Uterus (tissue), 4 donors: ENCODE measurements around the gene IQCK. TPM values are rescaled to one million over a fixed set of nuclear protein-coding genes. Genes with fewer than 3 reads are reported as not detected.

ENCODE experiments used
- DNase-seq, 2 donors: peaks; one replicate each; pipeline ENCODE4 v3.0.0-alpha.2; 2019 to 2020
- H3K27ac ChIP-seq, 2 donors: fragments of 200-600 bp; sonication (generic); 1 replicate in 1 of 2; 2 replicates in 1 of 2; pipeline ENCODE4 v1.5.1; 2016 to 2018
- H3K27me3 ChIP-seq, 2 donors: fragments of 200-600 bp; sonication (generic); one replicate each; pipeline ENCODE4 v1.5.1; 2018 to 2019; ENCODE audit warnings: control low read depth in 1 of 2
- H3K36me3 ChIP-seq, 2 donors: fragments of 200-600 bp; sonication (generic); one replicate each; pipeline ENCODE4 v1.5.1; 2019; ENCODE audit warnings: control low read depth in 1 of 2
- H3K4me1 ChIP-seq, 2 donors: fragments of 200-600 bp; sonication (generic); one replicate each; pipeline ENCODE4 v1.5.1; 2018 to 2019; ENCODE audit warnings: control low read depth in 1 of 2
- H3K4me3 ChIP-seq, 2 donors: fragments of 200-600 bp; sonication (generic); 1 replicate in 1 of 2; 2 replicates in 1 of 2; pipeline ENCODE4 v1.5.1; 2018 to 2019; ENCODE audit warnings: mild to moderate bottlenecking in 1 of 2
- H3K9me3 ChIP-seq, 2 donors: fragments of 200-600 bp; sonication (generic); one replicate each; pipeline ENCODE4 v1.5.1; 2019; ENCODE audit warnings: control low read depth in 1 of 2
- POLR2A ChIP-seq, 2 donors: fragments of 450-650 bp; IDR thresholded peaks; one replicate each; pipeline ENCODE4 v1.6.1; 2016; ENCODE audit warnings: antibody characterized with exemption in 2 of 2, mild to moderate bottlenecking in 1 of 2, moderate library complexity in 1 of 2
- intact Hi-C: fragments of 100-400 bp; cut with DNase I; formaldehyde crosslinking; loops from one replicate; pipeline ENCODE4 v1.15.1; 2023; ENCODE audit warnings: low total_unique reads
- total RNA-seq, 4 donors: library from RNA; depleted of rRNA in 3 of 4; stranded (reverse); fragments of >200 nt in 3 of 4; gene quantifications; one replicate each; pipeline versions ENCODE4 v1.1.0 to v1.2.4, GENCODE V29; 2014 to 2023
- TF ChIP-seq, protein P1 (sequence below), 4 experiments: fragments of 200-600 bp in 2 of 4; fragments of 450-650 bp in 2 of 4; sonication (generic) in 2 of 4; IDR thresholded peaks; one replicate each; pipeline ENCODE4 v1.5.1; 2016 to 2019; ENCODE audit warnings: antibody characterized with exemption in 4 of 4, mild to moderate bottlenecking in 2 of 4, moderate library complexity in 1 of 4
- donor health status: DM: yes; HTN: yes; CAD: no.

Gene IQCK
- total RNA-seq, 4 donors from 2014 or later: 14.7 to 27.2 (median 21.1) TPM

DNA sequence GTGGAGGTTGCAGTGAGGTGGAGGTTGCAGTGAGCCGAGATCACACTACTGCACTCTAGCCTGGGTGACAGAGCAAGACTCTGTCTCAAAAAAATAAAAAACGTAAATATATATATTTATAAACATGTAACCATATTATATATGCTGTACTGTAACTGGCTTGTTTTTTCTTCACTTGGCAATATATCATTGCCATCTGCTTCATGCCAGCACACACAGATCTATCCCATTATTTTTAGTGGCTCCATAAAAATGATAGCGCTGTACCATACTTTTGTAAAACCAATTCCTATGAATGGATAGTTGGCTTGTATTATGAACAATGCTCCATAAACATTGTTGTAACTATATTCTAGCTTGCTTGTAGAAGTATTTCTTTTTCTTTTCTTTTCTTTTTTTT lies 117.1 kb downstream of the IQCK start:
- intact Hi-C loops: no loop called here

DNA sequence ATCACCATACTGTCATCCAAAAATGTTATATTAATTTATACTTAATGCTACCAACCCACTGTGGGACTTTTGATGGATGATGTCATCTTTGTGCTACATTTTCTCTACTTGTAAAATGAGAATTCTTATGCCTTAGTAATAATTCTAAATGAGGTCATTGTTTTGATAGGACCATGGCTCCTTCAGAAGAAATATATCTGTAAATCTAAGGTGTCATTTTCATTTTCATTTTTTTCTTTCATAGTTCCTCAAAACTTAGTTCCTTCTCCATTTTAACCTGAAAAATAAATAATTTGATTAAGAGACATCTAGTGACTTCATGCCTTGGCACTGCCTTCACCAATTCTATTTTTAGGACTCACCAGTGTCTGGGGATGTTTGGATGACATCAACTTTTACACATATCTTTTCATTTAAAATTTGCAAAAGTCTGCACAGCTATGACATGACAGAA lies 117.9 kb downstream of the IQCK start:
- Histone ChIP-seq H3K27me3 (no peaks in the 10 kb centered on the region), H3K36me3 (no peaks in the 10 kb centered on the region), H3K4me1 (no peaks in the 10 kb centered on the region), H3K27ac (no peak overlapping the region), H3K9me3 (no peaks in the 10 kb centered on the region), H3K4me3 (no peak overlapping the region)
- DNase-seq: no peak
- intact Hi-C loops: no loop called here
- TF ChIP-seq, protein P1, sequence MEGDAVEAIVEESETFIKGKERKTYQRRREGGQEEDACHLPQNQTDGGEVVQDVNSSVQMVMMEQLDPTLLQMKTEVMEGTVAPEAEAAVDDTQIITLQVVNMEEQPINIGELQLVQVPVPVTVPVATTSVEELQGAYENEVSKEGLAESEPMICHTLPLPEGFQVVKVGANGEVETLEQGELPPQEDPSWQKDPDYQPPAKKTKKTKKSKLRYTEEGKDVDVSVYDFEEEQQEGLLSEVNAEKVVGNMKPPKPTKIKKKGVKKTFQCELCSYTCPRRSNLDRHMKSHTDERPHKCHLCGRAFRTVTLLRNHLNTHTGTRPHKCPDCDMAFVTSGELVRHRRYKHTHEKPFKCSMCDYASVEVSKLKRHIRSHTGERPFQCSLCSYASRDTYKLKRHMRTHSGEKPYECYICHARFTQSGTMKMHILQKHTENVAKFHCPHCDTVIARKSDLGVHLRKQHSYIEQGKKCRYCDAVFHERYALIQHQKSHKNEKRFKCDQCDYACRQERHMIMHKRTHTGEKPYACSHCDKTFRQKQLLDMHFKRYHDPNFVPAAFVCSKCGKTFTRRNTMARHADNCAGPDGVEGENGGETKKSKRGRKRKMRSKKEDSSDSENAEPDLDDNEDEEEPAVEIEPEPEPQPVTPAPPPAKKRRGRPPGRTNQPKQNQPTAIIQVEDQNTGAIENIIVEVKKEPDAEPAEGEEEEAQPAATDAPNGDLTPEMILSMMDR (IDR thresholded peaks at IDR 0.05): no peak
- TF ChIP-seq POLR2A (IDR thresholded peaks at IDR 0.05): no peak

More for the DNA sequence above, 117.1 kb downstream of the IQCK start:
- H3K27ac ChIP-seq: no peak overlapping the region
- H3K9me3 ChIP-seq: no peaks in the 10 kb centered on the region
- no peak for DNase-seq
- H3K4me1 ChIP-seq: no peaks in the 10 kb centered on the region
- no peak overlapping the region for H3K4me3 ChIP-seq
- TF ChIP-seq, protein P1 (IDR thresholded peaks at IDR 0.05): no peak
- no peak for TF ChIP-seq POLR2A (IDR thresholded peaks at IDR 0.05)
- H3K27me3 ChIP-seq: no peaks in the 10 kb centered on the region
- H3K36me3 ChIP-seq: no peaks in the 10 kb centered on the region

DNA sequence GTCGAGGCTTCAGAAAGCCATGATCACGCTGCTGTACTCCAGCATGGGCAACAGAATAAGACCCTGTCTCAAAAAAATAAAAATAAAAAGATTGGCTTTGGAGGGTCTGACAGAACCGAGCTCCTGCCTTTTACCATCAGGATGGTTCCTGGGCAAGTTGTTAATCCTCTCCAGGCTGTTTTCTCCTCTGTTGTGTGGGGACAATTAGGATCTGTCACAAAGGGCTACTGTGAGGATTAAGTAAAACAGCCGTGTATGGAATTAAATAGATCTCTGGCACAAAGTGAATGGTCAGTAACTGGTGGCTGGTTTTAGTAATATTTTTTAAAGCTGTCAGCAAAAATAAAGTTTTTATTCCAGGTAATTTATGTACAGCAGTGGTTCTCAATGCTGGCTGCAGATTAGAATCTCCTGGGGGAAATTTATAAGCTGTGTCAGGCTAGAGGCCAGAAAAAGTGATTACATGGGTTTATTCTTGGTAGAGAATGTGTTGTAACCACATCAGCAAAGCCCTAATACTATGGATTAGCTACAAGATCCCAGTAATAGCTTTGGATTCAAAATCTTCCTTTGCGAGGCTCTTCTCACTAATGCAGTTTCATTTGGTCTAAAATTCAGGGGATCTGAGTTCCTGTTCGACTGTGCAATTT lies 119.4 kb downstream of the IQCK start:
- TF ChIP-seq, protein P1 (IDR thresholded peaks at IDR 0.05): no peak
- no peak for TF ChIP-seq POLR2A (IDR thresholded peaks at IDR 0.05)
- intact Hi-C loops: no loop called here
- Histone ChIP-seq H3K27me3 (no peaks in the 10 kb centered on the region), H3K4me1 (no peaks in the 10 kb centered on the region), H3K9me3 (no peaks in the 10 kb centered on the region), H3K27ac (peak overlapping the region; percentile 22 to 27), H3K4me3 (no peak overlapping the region), H3K36me3 (no peaks in the 10 kb centered on the region)
- DNase-seq: no peak

DNA sequence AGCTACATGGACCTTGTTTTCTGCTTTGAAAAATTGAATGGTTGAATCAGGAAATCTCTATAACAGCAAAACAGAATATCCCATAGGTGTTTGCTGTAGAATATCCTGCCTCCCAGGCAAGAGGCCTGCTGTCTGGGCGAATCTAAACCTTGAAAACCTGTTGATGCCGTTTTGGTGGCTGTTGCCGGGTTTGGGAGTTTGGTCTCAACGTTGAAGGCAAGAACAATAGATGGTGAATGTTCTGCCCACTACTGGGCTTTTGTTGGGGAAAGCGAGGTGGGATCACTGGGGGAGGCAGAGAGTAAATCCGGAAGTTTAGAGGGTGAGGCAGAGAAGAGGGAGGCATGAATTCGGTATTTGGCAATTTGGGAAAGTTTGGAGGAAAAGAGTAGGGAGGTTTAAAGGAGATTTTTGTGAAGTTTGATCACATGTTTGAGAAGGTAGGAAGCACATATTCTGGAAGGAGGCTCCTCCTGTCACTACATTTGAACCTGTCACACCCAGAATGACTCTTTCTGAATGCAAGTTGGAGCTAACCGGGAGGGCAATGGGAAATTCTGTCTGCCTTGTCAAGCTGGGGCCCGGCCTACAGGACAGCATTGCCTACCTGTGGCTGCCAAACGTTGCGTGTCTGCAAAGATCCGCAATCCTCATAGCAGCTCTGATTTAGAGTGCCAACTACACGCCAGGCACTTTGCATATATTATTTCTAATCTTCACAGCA lies 120.1 kb downstream of the IQCK start:
- no peaks in the 10 kb centered on the region for H3K27me3 ChIP-seq
- intact Hi-C loops: no loop called here
- no peak for DNase-seq
- no peaks in the 10 kb centered on the region for H3K9me3 ChIP-seq
- H3K27ac ChIP-seq: peak overlapping the region; percentile 22 to 27
- TF ChIP-seq, protein P1 (IDR thresholded peaks at IDR 0.05): no peak
- TF ChIP-seq POLR2A (IDR thresholded peaks at IDR 0.05): no peak
- no peak overlapping the region for H3K4me3 ChIP-seq
- H3K36me3 ChIP-seq: no peaks in the 10 kb centered on the region
- H3K4me1 ChIP-seq: no peaks in the 10 kb centered on the region

DNA sequence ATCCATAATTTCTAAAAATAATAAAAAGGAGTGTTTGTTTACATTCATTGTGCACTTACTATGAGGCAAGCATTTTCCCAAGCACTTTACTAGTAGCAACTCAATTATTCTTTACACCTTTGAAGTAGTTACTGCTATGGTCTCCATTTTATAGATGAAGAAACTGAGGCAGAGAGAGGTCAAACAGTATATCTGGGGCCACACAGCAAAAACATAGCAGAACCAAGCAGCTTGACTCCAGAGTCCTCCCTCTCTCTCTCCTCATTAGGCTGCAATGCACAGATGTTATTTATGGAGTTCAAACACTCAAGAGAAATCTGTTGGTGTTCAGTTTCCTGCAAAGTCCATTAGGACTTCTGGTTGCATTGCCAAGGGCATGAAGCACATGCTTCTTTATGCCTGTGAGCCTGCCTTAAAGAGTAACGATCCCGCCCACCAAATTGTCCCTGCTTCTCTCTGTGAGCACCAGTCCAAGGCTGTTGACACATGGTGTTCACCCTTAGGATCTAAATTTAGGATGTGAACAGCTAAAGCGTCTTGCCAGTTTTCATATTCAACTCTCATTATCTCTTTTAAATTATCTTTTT lies 122.5 kb downstream of the IQCK start:
- Histone ChIP-seq H3K4me3 (no peak overlapping the region), H3K27me3 (no peaks in the 10 kb centered on the region), H3K27ac (no peak overlapping the region), H3K9me3 (no peaks in the 10 kb centered on the region), H3K4me1 (no peaks in the 10 kb centered on the region), H3K36me3 (no peaks in the 10 kb centered on the region)
- DNase-seq: no peak
- intact Hi-C loops: loop anchor here (10.0 kb wide), 1 partner anchor 56 kb away; no protein-coding TSS in a partner anchor
- TF ChIP-seq POLR2A (IDR thresholded peaks at IDR 0.05): no peak
- TF ChIP-seq, protein P1 (IDR thresholded peaks at IDR 0.05): no peak
